ENCODE measurements around the gene ILK. TPM values are rescaled to one million over a fixed set of nuclear protein-coding genes. Genes with fewer than 3 reads are reported as not detected.

ILK gene
- total and polyA plus RNA-seq, 10 of the 15 experiments (the other 5 are each of a cell fraction or from before 2014, with no cell fraction given): 51.8 to 163 (median 92.0) TPM

- TF ChIP-seq, protein P1, sequence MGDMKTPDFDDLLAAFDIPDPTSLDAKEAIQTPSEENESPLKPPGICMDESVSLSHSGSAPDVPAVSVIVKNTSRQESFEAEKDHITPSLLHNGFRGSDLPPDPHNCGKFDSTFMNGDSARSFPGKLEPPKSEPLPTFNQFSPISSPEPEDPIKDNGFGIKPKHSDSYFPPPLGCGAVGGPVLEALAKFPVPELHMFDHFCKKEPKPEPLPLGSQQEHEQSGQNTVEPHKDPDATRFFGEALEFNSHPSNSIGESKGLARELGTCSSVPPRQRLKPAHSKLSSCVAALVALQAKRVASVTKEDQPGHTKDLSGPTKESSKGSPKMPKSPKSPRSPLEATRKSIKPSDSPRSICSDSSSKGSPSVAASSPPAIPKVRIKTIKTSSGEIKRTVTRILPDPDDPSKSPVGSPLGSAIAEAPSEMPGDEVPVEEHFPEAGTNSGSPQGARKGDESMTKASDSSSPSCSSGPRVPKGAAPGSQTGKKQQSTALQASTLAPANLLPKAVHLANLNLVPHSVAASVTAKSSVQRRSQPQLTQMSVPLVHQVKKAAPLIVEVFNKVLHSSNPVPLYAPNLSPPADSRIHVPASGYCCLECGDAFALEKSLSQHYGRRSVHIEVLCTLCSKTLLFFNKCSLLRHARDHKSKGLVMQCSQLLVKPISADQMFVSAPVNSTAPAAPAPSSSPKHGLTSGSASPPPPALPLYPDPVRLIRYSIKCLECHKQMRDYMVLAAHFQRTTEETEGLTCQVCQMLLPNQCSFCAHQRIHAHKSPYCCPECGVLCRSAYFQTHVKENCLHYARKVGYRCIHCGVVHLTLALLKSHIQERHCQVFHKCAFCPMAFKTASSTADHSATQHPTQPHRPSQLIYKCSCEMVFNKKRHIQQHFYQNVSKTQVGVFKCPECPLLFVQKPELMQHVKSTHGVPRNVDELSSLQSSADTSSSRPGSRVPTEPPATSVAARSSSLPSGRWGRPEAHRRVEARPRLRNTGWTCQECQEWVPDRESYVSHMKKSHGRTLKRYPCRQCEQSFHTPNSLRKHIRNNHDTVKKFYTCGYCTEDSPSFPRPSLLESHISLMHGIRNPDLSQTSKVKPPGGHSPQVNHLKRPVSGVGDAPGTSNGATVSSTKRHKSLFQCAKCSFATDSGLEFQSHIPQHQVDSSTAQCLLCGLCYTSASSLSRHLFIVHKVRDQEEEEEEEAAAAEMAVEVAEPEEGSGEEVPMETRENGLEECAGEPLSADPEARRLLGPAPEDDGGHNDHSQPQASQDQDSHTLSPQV (IDR thresholded peaks at IDR 0.05): no peak
- TF ChIP-seq MTA2 (IDR thresholded peaks at IDR 0.05; ENCODE audit: low read depth): no peak
- no peak for TF ChIP-seq FOXM1 (IDR thresholded peaks at IDR 0.05; ENCODE audit: low read depth, low read length)
These were observed 16.9 kb upstream of the ILK start (continued) for GRCh38 chr11:6586434-6587359.

DNA sequence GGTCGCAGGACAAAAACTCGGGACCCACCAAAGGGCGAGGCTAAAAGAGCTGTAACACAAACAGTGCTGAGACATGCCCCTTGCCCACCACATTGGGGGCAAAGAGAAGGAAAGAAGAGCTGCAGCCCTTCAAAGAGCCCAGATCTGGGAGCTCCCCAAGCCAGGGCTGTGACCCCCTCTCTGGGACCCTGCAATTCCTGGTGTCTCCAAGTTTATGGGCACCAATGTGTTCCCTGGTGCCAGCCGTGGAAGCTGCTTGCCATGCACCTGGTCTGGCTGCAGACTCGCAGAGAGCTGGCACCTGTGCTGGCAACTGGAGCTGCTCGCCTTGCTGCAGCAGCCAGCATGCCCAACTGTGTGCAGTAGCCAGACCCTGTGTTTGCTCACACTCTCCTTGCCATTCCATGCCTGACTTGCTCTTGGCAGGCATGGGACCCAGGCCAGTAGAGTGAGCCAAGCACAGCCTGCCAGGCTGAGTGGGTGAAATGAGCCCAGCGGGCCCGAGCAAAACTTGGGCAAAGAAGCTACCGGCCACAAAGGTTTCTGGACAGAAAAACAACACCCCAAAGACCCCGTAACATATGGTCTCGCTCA lies 16.1 kb upstream of the ILK start:
- Histone ChIP-seq H4K20me1 (ENCODE audit: control insufficient read depth, insufficient read depth) (no peaks in the 10 kb centered on the region), H2AFZ (ENCODE audit: control insufficient read depth, low read depth, low read length) (no peak overlapping the region), H3K4me1 (ENCODE audit: control insufficient read depth, insufficient read depth, low read length) (no peaks in the 10 kb centered on the region), H3K9ac (ENCODE audit: control insufficient read depth, insufficient read depth, low read length) (no peak overlapping the region), H3K9me3 (replicated peaks; ENCODE audit: control insufficient read depth, insufficient read depth, low read length) (no peaks in the 10 kb centered on the region), H3K79me2 (ENCODE audit: control insufficient read depth, insufficient read depth, low read length) (no peaks in the 10 kb centered on the region), H3K4me2 (ENCODE audit: control insufficient read depth, insufficient read depth) (no peak overlapping the region), H3K27ac (ENCODE audit: control insufficient read depth, insufficient read depth) (no peak overlapping the region), H3K27me3 (replicated peaks in 1 of 2; ENCODE audit: control insufficient read depth in 2 of 2, insufficient read depth in 2 of 2, low read length in 1 of 2) (no peaks in the 10 kb centered on the region), H3K36me3 (ENCODE audit: control insufficient read depth in 2 of 2, insufficient read depth in 2 of 2, low read length in 1 of 2) (peaks cover 0 to under 1% of the 10 kb centered on the region in 2 experiments; a peak in 2 of 4 replicates), H3K4me3 (no peak overlapping the region)
- FAIRE-seq: no peak
- RAD21 ChIA-PET (ENCODE audit: unreplicated experiment): interaction anchor here (0.6 kb wide), 1 partner anchor 293 kb away, joined by 3 read pairs; no protein-coding TSS in a partner anchor
- WGBS (ENCODE audit: insufficient coverage, insufficient replicate concordance, low lambda C conversion rate, missing lambda C conversion rate): 95% methylated on average over 11 of the region's 11 CpGs
- no peak for ATAC-seq
- in situ Hi-C loops (cut with MboI) (no loop called here), intact Hi-C loops (cut with micrococcal nuclease; ENCODE audit: unreplicated experiment) (no loop called here)
- CTCF ChIA-PET: interaction anchor here (1.0 kb wide), 1 partner anchor 15 kb away, joined by 3 read pairs; no protein-coding TSS in a partner anchor
- no peak for DNase-seq (ENCODE audit: low read depth, low spot score)
- SMC1A ChIA-PET (ENCODE audit: uncharacterized antibody, unreplicated experiment): interaction anchor here (1.7 kb wide), 1 partner anchor 9 kb away, joined by 6 read pairs; no protein-coding TSS in a partner anchor
- BruUV-seq (replicated peaks): no TSS peak
- POLR2A ChIA-PET: no interaction called here
- TF ChIP-seq NRF1 (conservative IDR thresholded peaks at IDR 0.05; ENCODE audit: low read depth, low read length): no peak
- TF ChIP-seq, protein P2, sequence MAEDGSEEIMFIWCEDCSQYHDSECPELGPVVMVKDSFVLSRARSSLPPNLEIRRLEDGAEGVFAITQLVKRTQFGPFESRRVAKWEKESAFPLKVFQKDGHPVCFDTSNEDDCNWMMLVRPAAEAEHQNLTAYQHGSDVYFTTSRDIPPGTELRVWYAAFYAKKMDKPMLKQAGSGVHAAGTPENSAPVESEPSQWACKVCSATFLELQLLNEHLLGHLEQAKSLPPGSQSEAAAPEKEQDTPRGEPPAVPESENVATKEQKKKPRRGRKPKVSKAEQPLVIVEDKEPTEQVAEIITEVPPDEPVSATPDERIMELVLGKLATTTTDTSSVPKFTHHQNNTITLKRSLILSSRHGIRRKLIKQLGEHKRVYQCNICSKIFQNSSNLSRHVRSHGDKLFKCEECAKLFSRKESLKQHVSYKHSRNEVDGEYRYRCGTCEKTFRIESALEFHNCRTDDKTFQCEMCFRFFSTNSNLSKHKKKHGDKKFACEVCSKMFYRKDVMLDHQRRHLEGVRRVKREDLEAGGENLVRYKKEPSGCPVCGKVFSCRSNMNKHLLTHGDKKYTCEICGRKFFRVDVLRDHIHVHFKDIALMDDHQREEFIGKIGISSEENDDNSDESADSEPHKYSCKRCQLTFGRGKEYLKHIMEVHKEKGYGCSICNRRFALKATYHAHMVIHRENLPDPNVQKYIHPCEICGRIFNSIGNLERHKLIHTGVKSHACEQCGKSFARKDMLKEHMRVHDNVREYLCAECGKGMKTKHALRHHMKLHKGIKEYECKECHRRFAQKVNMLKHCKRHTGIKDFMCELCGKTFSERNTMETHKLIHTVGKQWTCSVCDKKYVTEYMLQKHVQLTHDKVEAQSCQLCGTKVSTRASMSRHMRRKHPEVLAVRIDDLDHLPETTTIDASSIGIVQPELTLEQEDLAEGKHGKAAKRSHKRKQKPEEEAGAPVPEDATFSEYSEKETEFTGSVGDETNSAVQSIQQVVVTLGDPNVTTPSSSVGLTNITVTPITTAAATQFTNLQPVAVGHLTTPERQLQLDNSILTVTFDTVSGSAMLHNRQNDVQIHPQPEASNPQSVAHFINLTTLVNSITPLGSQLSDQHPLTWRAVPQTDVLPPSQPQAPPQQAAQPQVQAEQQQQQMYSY (CRISPR knock-in tag; IDR thresholded peaks at IDR 0.05): no peak
- no peak for TF ChIP-seq SMAD5 (IDR thresholded peaks at IDR 0.05; ENCODE audit: low read depth)
- no peak for TF ChIP-seq EED (IDR thresholded peaks at IDR 0.05; ENCODE audit: low read depth)
- TF ChIP-seq YY1 (IDR thresholded peaks at IDR 0.05; ENCODE audit: low read depth, low read length): no peak
- TF ChIP-seq TCF7 (IDR thresholded peaks at IDR 0.05; ENCODE audit: borderline replicate concordance): no peak
- no peak for TF ChIP-seq DPF2 (IDR thresholded peaks at IDR 0.05)
- TF ChIP-seq EZH2 (IDR thresholded peaks at IDR 0.05; ENCODE audit: borderline replicate concordance, control insufficient read depth, low read depth, low read length): no peak
- no peak for TF ChIP-seq SP1 (IDR thresholded peaks at IDR 0.05; ENCODE audit: low read depth, low read length)
- TF ChIP-seq NR2F1 (conservative IDR thresholded peaks at IDR 0.05): no peak
- TF ChIP-seq TBL1XR1 (IDR thresholded peaks at IDR 0.05; ENCODE audit: low read depth, low read length): no peak
- TF ChIP-seq TCF12 (IDR thresholded peaks at IDR 0.05; ENCODE audit: low read depth, low read length): no peak

Data from GM12878 (cell line).